ENCODE results near the gene MBP.
A peak's percentile ranks its signal among the peaks of the same experiment; 100 is the strongest.
"Not testable (repeated sequence)": the region's sequence is repeated elsewhere in the genome, so short reads cannot be mapped to it uniquely, and the experiment has no call there.

Gene MBP

DNA sequence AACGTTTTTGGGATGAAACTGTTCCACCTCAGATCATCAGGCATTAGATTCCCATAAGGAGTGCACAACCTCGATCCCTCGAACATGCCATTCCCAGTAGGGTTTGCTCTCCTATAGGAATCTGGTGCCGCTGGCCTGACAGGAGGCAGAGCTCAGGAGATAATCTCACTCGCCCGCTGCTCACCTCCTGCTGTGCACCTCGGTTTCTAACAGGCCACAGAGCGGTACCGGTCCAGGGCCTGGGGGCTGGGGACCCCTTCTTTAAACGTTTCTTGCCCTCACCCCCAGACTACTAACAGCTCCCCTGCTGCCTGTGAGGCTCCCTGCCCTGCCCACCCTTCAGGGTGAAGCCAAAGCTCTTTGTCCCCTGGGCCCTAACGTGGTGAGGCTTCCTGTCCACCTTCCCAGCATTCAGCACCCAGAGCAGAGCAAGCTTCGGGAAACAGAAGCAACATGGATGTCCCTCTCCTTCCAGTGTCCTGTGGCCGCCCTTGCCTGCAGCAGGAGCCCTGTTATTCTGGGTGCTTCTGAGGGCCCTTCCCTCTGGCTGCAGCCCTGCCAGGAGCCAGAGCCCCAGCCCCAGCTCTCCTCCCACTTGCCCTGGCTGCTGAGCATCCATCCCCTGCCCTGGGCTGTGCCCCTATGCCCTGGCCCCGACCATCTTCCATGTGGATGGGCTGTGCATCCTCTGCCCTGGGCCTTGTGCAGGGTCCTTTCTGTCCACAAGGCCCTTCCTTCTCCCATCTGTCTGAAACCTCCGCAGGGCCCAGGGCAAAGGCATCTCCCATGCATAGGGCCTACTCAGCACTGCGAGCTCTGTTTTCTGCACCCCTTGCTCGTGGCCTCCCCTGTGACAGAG, 140.1 kb downstream of the MBP start:
- no peak for DNase-seq (ENCODE audit: low read depth in 1 of 2, low spot score in 1 of 2)

DNA sequence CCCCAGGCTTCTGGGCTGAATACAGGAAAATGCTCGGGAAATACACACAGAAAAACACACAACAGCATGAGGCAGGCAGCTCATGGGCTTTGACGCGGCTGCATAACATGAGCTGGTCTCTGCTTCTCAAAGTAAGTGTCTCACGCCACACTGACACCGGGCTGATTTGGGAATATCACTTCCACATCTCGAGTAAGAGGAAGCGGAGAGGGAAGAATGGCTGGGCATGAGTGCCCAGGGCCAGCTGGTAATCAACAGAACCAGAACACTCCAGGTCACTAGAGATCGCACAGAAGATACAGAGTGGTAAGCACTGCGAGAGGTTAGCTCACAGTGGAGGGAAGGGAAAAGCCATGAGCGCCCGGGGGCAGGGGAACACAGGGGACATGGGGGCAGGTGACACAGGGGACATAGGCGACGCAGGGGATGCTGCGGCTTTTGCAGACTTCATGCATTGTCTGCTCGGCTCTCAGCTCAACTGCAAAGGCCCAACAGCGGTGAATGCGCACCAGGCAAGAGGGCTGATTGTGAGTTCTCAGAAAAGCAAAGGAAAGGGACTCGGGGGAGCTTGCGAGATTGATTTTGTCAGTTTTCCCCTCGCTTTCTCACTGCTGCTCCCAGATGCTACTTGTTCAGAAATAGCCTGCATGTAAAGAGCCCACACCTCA, 141.4 kb downstream of the MBP start:
- DNase-seq (ENCODE audit: low read depth in 1 of 2, low spot score in 1 of 2) = no peak

DNA sequence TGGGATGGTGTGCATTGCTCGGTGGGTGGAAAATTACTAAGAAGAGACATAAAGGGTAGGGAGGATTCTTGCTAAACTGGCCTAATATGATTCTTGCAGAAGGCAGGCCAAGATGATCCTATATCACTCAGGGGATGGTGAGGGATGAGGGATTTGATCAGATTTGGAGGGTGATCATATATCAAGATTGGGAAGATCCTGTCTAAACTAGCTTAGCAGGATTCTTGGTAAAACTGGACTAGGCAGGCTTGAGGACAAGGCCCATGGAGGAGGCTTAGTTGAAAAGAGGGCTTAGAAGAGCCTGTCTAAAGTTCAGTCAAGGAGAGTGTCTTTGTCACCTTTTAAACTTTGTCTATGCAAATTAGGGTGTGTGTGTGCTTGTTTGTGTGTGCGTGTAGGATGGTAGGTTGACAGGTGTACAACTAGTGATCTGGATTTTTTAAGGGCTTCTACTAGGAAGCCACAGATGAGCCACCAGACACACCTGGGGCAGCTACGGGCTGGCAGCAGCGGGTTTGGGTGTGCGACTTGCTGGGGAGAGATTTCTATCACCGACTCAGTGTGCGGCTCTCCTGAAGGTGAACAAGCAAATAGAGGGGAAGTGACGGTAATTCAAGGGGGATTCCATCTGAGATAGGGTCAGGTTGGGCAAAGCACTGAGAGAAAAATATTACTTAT, 142.1 kb downstream of the MBP start:
- not testable (repeated sequence) for DNase-seq (ENCODE audit: low read depth in 1 of 2, low spot score in 1 of 2)

DNA sequence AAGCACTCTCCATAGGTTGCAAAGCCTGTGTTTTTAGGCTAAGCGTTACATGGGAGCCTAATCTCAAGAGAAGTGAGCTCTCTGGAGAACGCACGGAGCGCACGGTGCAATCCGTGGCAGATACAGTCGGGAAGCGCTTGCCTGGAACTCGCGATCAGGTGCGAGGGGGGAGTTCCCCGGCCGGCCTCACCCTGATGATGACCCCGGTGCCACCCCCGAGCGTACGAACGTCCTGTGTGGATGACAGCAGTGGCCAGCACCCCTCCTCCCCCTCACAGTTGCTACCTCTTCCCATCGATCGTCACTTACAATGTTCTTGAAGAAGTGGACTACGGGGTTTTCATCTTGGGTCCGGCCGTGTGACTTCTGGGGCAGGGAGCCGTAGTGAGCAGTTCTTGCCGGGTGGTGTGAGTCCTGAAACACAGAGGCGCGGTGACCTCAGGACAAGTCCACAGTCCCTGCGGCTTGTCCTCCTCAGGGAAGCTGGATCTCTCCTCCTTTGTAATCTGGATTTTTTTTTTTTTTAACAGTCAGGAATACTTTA, 142.9 kb downstream of the MBP start:
- DNase-seq (ENCODE audit: low read depth in 1 of 2, low spot score in 1 of 2) = no peak

DNA sequence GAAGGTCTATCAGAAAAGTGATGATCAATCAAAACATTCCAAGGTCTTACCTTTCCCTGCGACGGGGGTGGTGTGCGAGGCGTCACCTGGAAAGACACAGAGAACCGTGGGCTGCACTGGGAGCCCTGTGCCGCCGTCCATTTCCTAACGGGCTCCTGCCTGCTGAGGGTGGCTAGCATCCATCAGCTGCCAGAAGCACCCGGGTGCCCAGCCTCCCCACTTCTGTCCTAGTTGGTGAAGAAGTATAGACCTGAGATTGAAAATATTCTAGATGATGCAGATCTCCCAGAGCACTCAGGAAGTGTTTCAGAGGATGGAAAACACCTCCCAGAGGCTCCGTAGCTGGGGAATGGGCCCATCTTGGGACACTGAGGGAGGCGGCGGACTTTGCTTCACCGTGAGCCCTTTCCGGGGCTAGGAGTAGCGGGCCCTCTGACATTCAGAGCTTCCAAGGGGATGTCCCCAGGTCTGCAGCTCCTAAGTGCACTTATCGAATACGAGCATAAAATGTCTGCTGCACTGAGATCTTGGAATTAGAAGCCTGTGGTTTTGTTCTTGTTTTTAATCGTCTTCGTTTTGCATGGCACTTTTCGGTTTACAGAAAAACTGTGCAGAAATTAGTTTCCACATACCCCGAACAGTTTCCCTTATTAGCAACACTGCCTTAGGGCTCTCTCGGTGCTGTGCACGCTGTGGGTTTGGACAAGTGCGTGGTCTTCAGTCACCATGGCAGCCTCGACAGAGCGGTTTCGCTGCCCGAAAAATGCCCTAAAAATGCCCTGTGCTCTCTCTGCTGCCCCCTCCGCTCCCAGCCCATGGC, 143.5 kb downstream of the MBP start:
- DNase-seq (ENCODE audit: low read depth in 1 of 2, low spot score in 1 of 2) = no peak

DNA sequence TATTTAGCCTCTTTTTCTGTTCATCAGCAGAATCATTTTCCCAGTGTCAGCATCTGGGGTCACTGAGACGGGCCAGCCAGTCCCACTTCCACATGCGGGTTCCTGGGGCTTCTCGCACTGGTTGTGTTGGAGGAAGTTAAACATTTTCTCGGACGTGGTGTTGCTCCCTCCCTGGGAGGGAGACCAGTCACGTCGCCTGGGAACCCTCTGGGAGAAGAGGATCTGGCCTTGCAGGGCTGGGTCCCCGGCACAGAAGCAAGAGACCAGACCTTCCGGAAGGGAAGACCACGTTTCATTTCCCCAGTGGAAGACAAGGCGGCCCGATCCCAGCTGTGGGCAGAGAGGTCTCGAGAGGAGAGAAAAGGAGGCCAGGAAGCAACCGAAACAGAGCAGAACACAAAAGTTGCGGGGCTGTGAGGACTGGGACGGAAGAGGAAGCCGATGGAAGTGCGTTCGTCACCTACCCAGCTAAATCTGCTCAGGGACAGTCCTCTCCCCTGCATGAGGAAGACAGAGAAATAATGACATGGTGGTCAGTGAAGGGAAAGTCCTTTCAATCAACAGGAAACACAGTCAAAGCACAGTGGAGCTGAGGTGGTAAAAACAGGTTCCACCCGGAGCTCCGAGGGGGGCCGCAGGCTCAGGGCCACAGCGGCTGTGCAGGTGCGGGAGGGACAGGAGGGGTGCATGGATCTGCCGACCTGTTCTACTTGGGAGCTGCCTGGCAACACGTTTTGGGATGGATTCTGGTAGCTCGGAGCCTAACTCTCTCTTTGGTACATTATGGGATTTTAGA, 144.4 kb downstream of the MBP start:
- DNase-seq (ENCODE audit: low read depth in 1 of 2, low spot score in 1 of 2) = no peak

DNA sequence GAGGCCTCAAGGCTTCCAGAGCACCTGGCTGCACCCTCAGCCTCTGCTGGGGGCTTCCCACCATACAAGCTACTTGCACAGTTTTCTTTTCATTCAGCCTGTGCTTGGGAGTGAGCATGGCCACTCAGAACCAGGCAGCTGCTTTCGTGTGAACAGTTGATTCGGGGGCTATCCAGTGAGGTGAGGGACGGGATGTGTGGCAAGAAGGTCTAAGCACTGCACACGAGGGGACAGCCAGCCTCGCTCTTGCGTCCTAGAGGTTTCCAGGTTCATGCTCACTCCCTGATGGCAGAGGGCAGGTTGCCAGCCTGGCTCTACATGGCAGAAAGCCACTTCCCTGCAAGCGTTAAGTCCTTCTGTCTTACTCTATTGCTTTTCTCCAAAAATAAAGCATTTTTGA, 146.2 kb downstream of the MBP start:
- no peak for DNase-seq (ENCODE audit: low read depth in 1 of 2, low spot score in 1 of 2)

DNA sequence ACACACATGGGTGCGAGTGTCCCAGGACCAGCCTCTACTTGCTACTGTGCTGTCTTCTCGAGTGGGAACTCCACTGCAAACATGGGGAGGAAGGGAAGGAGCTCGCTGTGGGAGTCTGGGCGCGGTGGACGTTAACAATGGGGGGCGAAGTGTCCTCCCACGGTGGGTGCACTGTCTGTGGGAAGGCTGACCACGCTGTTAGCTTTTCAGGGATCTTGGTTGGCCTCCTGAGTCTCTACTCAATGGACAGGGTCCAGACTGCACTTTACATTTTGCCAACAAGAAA, 146.7 kb downstream of the MBP start:
- no peak for DNase-seq (ENCODE audit: low read depth in 1 of 2, low spot score in 1 of 2)

DNA sequence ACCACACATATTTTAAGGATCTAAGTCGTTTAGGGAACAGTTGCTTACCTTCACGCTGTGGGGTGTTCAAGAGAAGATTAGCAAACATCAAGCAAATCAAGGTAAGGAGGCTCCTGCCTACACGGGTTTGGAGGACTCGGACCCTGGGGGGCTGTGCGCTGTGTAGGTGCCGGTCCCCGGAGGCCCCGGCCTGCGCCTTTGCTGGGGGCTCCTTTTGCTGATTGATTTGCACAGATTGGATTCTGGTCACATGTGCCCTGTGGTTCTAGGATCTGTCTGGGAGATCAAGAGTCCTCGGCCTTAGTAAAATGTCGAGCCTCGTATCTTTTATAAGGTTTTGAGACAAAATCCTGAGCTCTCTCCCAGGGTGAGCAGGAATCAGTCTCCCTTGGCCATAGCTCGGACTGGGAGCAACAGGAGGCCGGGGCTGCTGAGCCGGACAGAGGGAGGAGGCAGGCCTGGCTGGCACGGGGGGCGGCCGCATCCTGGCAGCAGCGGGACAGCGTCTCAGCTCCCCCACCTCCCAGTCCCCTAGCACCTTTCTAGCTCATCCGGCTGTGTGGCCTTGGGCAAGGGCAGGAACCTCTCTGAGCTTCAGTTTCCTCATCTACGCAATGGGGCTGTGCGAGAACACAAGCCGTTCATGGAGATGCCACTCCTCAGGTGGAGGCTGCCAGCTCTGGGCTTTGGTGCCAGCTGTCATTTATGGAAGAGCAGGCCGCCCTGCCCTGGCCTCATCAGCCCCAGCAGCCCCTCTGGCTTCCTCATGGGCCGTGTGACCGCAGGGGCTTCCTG, 147.2 kb downstream of the MBP start:
- DNase-seq (ENCODE audit: low read depth in 1 of 2, low spot score in 1 of 2) = no peak

DNA sequence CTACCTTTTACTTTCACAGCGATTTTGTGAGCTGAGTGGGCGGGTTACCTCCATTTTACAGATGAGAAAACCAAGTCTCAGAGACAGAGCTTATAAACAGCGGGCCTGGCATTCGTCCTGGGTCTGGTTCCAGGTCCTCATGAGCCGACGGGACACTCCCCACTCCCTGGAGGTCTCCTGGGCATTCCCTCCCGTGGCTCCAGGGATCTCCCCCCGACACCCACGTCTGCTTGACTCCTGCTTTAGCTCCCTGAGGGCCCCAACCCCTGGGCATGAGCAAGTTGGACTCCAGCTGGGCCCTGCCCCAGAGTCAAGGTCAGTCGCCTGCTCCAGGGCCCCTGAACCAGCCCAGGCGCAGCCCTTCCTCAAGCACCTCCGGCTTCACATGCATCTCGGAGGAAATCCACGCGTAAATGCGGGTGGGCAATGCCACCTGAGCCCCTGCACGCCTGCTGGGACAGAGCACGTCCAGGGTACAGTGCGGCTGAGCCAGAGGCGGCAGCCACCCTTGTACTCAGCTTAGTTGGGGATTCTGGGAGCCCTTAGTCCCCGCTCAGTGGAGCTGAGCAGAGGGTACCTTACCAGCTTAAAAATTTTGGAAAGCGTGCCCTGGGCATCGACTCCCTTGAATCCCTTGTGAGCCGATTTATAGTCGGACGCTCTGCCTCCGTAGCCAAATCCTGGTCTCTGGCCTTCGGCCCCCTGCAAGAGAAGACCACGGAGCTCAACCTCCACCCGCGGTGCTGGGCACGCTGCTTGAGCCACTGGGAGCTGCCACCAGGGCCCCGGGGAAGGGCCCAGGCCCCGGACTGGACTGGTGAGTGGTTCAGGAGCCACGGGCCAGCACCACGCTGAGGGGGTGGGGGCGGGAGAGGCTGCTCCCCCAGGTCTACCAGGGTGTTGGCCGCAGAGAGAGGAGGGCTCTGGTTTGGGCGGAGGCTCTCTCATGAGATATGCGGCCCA, 148.1 kb downstream of the MBP start:
- DNase-seq (ENCODE audit: low read depth in 1 of 2, low spot score in 1 of 2) = no peak

DNA sequence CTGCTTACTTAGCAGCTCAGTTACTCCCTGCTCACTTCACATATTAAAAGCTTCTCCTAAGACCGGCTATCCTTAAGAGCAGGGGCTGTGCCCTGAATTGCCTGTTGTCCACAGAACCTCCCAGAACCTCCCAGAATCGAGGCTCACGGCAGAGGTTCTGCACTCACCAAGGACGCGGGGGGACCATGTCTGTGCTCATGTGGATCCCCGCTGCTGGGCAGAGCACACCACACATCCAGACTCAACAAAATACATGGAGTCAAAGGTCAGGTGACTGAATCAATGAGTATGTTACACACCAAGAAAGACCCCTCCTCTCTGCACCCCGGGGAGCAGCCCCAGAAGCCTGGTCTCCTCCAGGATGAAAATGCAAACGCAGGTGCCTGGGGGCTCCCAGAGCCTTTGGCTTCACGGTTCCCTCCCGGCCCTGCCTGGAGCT, 149.0 kb downstream of the MBP start:
- no peak for DNase-seq (ENCODE audit: low read depth in 1 of 2, low spot score in 1 of 2)

DNA sequence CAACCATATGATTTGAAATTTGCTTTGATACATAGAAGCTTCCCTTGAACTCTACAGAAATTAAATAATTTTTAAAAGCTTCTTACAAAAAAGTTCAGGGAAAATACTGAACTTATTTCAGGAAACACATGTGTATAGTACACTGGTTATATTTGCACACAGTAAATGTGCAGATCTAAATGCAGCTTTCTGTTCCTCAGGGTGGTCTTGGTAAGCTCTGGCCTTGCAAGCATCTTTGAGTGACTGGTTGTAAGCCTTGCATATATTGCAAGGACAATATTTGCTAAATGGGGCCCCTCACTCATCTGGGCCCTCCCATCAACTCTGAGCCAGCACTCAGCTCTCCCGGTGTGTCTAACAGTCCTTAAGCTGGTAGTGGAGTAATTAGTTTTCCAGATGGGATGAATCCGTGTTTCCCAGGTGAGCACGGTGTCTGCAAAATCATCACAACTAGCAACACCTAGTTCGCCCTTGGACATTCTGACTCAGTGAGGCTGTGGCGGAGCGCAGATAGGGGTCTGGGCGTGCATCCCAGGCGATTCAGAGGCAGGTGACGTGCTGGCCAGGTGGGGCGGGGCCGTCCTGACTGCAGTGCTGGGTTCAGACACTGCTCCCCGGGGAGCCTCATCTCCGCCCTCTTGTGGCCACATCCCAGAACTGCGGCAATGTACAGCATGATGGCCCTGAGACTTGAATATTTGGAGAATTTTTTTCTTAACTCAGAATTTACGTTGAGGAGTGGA, 149.6 kb downstream of the MBP start:
- peak; percentile 74 to 82 for DNase-seq (ENCODE audit: low read depth in 1 of 2, low spot score in 1 of 2)

DNA sequence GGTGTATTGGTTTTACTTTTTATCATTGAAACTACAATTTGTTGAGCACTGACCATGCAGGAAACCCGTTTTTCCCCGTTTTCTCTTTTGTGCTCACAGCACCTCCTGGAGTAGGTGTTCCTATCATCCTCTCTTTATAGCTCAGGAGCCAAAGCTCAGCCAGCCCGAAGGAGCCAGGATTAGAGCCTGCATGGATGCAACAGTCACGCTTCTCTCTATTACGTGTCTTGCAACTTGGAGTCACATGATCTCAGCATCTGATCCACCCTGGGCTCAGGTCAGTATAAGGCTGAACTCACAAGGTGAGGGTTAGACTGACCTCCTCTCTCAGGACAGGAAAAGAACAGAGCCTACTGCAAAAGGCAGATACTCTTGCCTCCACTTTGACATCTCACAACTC, 150.5 kb downstream of the MBP start:
- DNase-seq (ENCODE audit: low read depth in 1 of 2, low spot score in 1 of 2) = no peak

DNA sequence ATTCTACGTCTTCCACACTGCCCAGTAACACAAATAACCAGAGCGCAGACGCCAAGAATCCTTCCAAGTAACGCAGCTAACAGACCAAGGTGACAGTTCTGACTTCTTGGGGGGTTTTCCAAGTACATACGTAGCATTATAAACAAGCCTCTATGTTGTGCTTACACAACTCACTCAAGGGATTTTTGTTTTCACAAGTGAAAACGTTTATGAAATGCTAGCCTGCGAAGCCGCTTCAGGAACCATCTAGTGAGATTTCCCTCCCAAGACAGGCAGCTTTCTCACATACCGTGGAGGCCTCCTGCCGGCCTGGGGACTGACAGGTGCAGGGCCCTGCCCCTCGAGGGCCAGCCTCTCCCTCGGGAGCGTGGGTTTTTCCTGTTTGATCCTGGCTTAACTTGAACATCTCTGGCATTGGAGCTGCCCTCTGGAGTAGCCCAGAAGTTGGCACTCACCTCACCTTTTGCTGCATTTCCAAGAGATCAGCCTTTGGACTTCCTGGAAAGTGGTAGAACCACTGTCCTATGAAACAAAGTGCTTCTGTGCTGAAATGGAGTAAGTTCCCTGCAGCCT, 151.1 kb downstream of the MBP start:
- DNase-seq (ENCODE audit: low read depth in 1 of 2, low spot score in 1 of 2) = no peak

DNA sequence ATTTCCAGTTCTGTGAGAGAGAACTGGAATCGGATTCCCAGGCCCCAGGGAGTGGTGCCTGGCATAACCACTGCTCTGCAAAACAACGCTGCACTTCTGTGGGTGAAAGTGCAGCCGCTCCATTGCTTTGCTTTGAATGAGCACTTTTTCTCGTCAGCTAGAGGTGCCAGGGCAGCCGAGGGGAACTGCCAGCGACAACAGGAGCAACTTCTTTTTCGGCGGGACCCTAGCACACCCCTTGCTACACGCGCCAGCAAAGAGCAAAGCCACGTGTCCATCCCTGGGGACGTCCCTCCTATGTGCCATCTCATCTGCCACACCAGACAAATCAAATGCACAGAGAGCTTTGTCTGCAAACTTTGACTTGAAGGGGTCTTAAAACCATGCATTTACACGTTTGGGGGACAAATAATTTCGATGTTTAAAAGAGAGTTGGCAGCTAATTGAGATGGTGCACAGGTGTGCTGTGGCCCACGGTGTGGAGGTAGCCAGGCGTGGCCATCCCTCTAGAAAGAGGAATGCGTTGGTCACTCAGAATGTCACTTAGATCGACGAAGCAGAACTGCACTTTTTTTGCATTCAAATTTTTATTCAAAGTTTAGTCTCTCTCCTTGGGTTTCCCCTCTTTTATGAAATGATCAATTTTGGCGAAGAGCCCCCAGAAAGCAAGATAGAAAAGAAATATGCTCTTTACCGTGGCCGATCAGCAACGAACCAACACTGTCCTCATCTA, 151.8 kb downstream of the MBP start:
- DNase-seq (ENCODE audit: low read depth in 1 of 2, low spot score in 1 of 2) = no peak

DNA sequence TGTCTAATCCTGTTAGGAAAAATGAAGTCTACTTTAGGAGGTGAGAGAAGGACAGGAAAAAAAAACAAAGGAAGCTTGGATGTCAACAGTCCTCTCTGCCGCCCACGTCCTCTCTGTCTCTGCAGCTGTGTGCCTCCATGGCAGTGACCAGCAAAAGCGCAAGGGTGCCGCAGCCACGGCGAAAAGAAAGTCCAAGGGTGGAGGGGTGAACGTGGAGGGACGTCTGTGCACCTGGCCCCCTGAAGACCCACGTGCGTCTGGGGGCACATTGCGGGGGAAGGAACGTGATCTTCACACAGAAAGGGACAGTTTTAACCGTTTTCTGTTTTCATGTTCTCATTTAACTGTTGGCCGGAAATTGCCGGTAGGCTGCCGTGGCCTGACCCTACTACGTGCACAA, 152.7 kb downstream of the MBP start:
- no peak for DNase-seq (ENCODE audit: low read depth in 1 of 2, low spot score in 1 of 2)
